Gastroesophageal sphincter (tissue), 4 donors: ENCODE measurements around the gene HSD17B14. TPM values are rescaled to one million over a fixed set of nuclear protein-coding genes. Genes with fewer than 3 reads are reported as not detected.

Source experiments
- ATAC-seq: fragments of 150-250 bp; one replicate; pipeline ENCODE4 v1.9.1; 2016; ENCODE audit warnings: mild to moderate bottlenecking, moderate library complexity
- H3K27ac ChIP-seq, 4 donors: fragments of 200-600 bp; sonication (generic) in 3 of 4; 1 replicate in 3 of 4; 2 replicates in 1 of 4; pipeline ENCODE4 v1.5.1; 2016 to 2019
- H3K27me3 ChIP-seq: fragments of 200-600 bp; sonication (generic); one replicate; pipeline ENCODE4 v1.5.1; 2019
- H3K36me3 ChIP-seq, 2 donors: fragments of 200-600 bp; sonication (generic); one replicate each; pipeline ENCODE4 v1.5.1; 2019; ENCODE audit warnings: control low read depth in 1 of 2
- H3K4me1 ChIP-seq, 3 donors: fragments of 200-600 bp; sonication (generic); 1 replicate in 2 of 3; 2 replicates in 1 of 3; pipeline ENCODE4 v1.5.1; 2016 to 2019; ENCODE audit warnings: control low read depth in 2 of 3
- H3K4me3 ChIP-seq, 2 donors: fragments of 200-600 bp; sonication (generic); one replicate each; pipeline ENCODE4 v1.5.1; 2019; ENCODE audit warnings: mild to moderate bottlenecking in 1 of 2, moderate library complexity in 1 of 2
- H3K9me3 ChIP-seq, 3 donors: fragments of 200-600 bp; sonication (generic); one replicate each; pipeline ENCODE4 v1.5.1; 2017 to 2019; ENCODE audit warnings: control low read depth in 2 of 3
- CTCF ChIP-seq, 4 experiments: fragments of 200-600 bp in 2 of 4; fragments of 450-650 bp in 2 of 4; sonication (generic) in 1 of 4; IDR thresholded peaks; one replicate each; pipeline ENCODE4 v1.5.1; 2017 to 2019; ENCODE audit warnings: antibody characterized with exemption in 4 of 4, mild to moderate bottlenecking in 2 of 4, moderate library complexity in 2 of 4
- EP300 ChIP-seq: sonication (generic); formaldehyde crosslinking; IDR thresholded peaks from one replicate; pipeline ENCODE4 v1.6.1; 2017; ENCODE audit warnings: antibody characterized with exemption, mild to moderate bottlenecking
- POLR2A ChIP-seq, 2 donors: fragments of 450-650 bp; IDR thresholded peaks; one replicate each; pipeline ENCODE4 v1.6.1; 2017; ENCODE audit warnings: antibody characterized with exemption in 2 of 2, mild to moderate bottlenecking in 2 of 2, moderate library complexity in 1 of 2
- POLR2AphosphoS5 ChIP-seq: sonication (generic); formaldehyde crosslinking; IDR thresholded peaks from one replicate; pipeline ENCODE4 v1.6.1; 2017; ENCODE audit warnings: antibody characterized with exemption
- WGBS, 2 donors: methylation state at CpG; one replicate each; pipeline ENCODE4 v1.1.5; 2018; ENCODE audit warnings: low coverage in 1 of 2; 5-methylcytosine and 5-hydroxymethylcytosine counted together
- total RNA-seq, 4 donors: library from RNA; depleted of rRNA; stranded (reverse); fragments of >200 nt; gene quantifications; one replicate each; pipeline ENCODE4 v1.1.0, GENCODE V29; 2016

HSD17B14 gene
- total RNA-seq, 4 donors from 2014 or later, result 5.3 to 12.5 (median 8.2) TPM

- peak overlapping the region in 3 of 4 donors; percentile 82 to 84 (median 82) for H3K27ac ChIP-seq
- peaks cover 0 to 38% (median 6%) of the 10 kb centered on the region in 3 donors for H3K4me1 ChIP-seq
- TF ChIP-seq POLR2A (IDR thresholded peaks at IDR 0.05) (no peak), POLR2AphosphoS5 (no peak), EP300 (no peak), CTCF (IDR thresholded peaks at IDR 0.05) (no peak)
- H3K4me3 ChIP-seq, result no peak overlapping the region
- WGBS, 2 donors, result 40% methylated on average over 3 of the region's 6 CpGs; no CpG with 5 or more reads in 1 of the 2 donors
- H3K9me3 ChIP-seq, result no peaks in the 10 kb centered on the region
- H3K27me3 ChIP-seq, result no peaks in the 10 kb centered on the region
- peaks cover 0 to 16% of the 10 kb centered on the region in 2 donors for H3K36me3 ChIP-seq
- no peak for ATAC-seq
Observed at GRCh38 chr19:48866692-48867091, 30.4 kb upstream of the HSD17B14 start.

DNA sequence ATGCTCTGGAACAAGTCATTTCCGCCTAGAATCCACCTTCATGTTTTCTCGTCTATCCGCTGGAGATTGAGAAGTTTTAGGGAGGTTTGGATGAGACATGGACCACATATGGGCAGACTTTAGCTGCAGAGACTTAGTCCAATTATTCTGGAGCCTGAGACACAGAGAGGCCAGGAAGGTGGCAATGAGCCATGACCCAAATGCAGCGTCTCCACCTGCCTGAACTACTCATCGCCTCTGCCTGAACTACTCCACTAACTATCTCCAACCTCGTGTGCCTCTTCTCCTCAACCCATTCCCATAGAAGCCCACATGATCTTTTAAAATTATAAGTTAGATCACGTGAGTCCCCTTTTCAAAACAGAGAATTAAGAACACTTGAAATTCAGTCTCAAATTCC is 26.5 kb upstream of the HSD17B14 start:
- Histone ChIP-seq H3K27me3 (no peaks in the 10 kb centered on the region), H3K9me3 (no peaks in the 10 kb centered on the region), H3K4me3 (no peak overlapping the region), H3K27ac (no peak overlapping the region), H3K36me3 (peaks cover 0 to 41% of the 10 kb centered on the region in 2 donors), H3K4me1 (peaks cover 0 to 17% (median 5%) of the 10 kb centered on the region in 3 donors)
- WGBS, 2 donors, result 73 to 77% methylated on average over 3 to 4 of the region's 7 CpGs
- no peak for ATAC-seq
- no peak for TF ChIP-seq POLR2AphosphoS5
- TF ChIP-seq POLR2A (IDR thresholded peaks at IDR 0.05), result no peak
- TF ChIP-seq EP300, result no peak
- TF ChIP-seq CTCF (IDR thresholded peaks at IDR 0.05), result no peak

DNA sequence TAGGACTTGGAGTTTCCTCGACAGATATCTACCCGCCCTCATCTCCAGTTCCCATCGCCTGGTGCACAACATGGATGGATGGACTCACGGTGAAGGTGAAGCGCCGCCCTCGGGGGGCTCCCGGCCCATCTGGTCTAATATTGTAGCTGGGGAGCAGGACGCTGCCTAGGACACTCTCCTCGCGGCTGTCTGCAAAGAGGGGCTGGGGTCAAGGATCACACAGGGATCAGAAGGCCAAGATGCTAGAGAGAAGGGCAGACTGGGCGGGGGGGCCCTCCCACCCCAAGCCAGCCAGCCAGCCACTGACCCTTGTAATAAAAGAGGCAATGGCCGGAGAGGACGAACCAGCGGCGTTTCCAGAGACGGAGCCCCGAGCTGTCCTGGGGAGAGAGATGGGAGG is 25.0 kb upstream of the HSD17B14 start:
- TF ChIP-seq EP300, result no peak
- no peak for TF ChIP-seq POLR2A (IDR thresholded peaks at IDR 0.05)
- TF ChIP-seq CTCF (IDR thresholded peaks at IDR 0.05), result no peak
- no peak for TF ChIP-seq POLR2AphosphoS5
- WGBS, 2 donors, result 74 to 79% methylated on average over 2 to 6 of the region's 18 CpGs
- H3K9me3 ChIP-seq, result no peaks in the 10 kb centered on the region
- H3K4me1 ChIP-seq, result peaks cover 0 to 2% (median 0%) of the 10 kb centered on the region in 3 donors
- H3K27me3 ChIP-seq, result no peaks in the 10 kb centered on the region
- peaks cover 0 to 41% of the 10 kb centered on the region in 2 donors for H3K36me3 ChIP-seq
- ATAC-seq, result no peak
- H3K27ac ChIP-seq, result no peak overlapping the region
- no peak overlapping the region for H3K4me3 ChIP-seq

DNA sequence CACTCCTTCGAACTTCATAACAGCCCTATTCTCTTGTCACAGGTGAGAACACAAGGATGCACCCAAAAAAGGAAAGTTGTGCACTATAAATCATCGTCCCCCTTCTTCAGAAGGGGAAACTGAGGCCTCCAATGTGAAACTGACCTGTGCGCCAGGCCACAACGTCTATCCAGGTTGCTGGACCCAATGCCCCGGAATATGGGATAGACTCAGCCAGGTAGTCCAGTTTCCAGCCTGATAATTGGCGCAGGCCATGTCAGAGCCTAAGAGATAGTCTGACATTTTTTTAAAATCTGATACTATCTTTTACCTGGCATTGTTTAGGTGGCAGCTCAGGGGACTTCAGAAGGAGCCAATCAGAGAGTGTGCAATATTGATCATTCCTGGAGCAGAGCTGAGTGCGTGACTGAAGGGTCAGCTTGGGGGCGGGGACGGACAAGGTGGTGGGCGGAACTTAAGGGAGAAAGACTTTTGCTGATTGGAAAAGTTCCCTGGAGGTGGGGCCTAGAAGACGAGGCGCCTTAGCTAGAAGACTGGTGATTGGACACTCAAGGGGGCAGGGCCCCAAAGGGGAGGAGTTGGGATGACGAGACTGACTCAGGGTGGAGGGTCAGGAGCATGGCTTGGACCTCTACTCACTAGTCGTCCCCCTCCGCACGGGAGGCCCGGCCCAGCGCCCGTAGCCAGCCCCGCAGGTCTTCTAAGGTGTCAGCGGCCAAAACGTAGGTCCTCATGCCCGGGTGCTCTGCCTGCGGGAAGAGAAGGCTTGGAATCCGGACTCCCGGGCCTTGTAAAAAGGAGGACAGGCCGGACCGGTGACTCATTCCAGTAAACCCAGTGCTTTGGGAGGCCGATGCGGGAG is 23.7 kb upstream of the HSD17B14 start:
- ATAC-seq, result peak; percentile 34
- H3K9me3 ChIP-seq, result no peaks in the 10 kb centered on the region
- no peak overlapping the region for H3K27ac ChIP-seq
- no peaks in the 10 kb centered on the region for H3K4me1 ChIP-seq
- no peak for TF ChIP-seq CTCF (IDR thresholded peaks at IDR 0.05)
- TF ChIP-seq POLR2AphosphoS5, result no peak
- no peak for TF ChIP-seq POLR2A (IDR thresholded peaks at IDR 0.05)
- no peak for TF ChIP-seq EP300
- no peaks in the 10 kb centered on the region for H3K27me3 ChIP-seq
- peaks cover 0 to 36% of the 10 kb centered on the region in 2 donors for H3K36me3 ChIP-seq
- WGBS, 2 donors, result 84 to 89% methylated on average over 6 to 20 of the region's 30 CpGs
- H3K4me3 ChIP-seq, result no peak overlapping the region
